ENCODE data around the gene RAD51B.

- TF ChIP-seq EZH2 (IDR thresholded peaks at IDR 0.05) (no peak), POLR2AphosphoS5 (IDR thresholded peaks at IDR 0.05; ENCODE audit: borderline replicate concordance, low read depth, low read length) (no peak), FOXP2 (optimal IDR thresholded peaks at IDR 0.05; ENCODE audit: control extremely low read depth, extremely low read length, insufficient read depth) (no peak)
These were observed 948.7 kb downstream of the RAD51B start for GRCh38 chr14:68768316-68768715.
